ENCODE measurements around the gene OCA2.

The OCA2 gene

GRCh38 chr15:28104326-28104725, 5.2 kb upstream of the OCA2 start:
- DNase-seq: no peak
- H3K27me3 ChIP-seq (ENCODE audit: insufficient read depth, low read depth, severe bottlenecking): no peaks in the 10 kb centered on the region

GRCh38 chr15:28103831-28104230, 4.7 kb upstream of the OCA2 start:
- no peak for TF ChIP-seq CTCF (IDR thresholded peaks at IDR 0.05; ENCODE audit: low read depth, low read length)
- no peak overlapping the region for H3K27ac ChIP-seq
- no peak for DNase-seq
- H3K36me3 ChIP-seq: no peaks in the 10 kb centered on the region
- no peaks in the 10 kb centered on the region for H3K27me3 ChIP-seq (ENCODE audit: insufficient read depth, low read depth, severe bottlenecking)
- H3K4me3 ChIP-seq (ENCODE audit: low read depth, low read length): no peak overlapping the region
- no peaks in the 10 kb centered on the region for H3K9me3 ChIP-seq (ENCODE audit: severe bottlenecking)

More at GRCh38 chr15:28104326-28104725, 5.2 kb upstream of the OCA2 start:
- no peaks in the 10 kb centered on the region for H3K36me3 ChIP-seq
- no peak overlapping the region for H3K27ac ChIP-seq
- H3K4me3 ChIP-seq (ENCODE audit: low read depth, low read length): no peak overlapping the region
- TF ChIP-seq CTCF (IDR thresholded peaks at IDR 0.05; ENCODE audit: low read depth, low read length): no peak
- H3K9me3 ChIP-seq (ENCODE audit: severe bottlenecking): no peaks in the 10 kb centered on the region

- DNase-seq: no peak
- no peak overlapping the region for H3K4me3 ChIP-seq (ENCODE audit: low read depth, low read length)
- no peaks in the 10 kb centered on the region for H3K36me3 ChIP-seq
- no peak for TF ChIP-seq CTCF (IDR thresholded peaks at IDR 0.05; ENCODE audit: low read depth, low read length)
- H3K27me3 ChIP-seq (ENCODE audit: insufficient read depth, low read depth, severe bottlenecking): no peaks in the 10 kb centered on the region
- no peaks in the 10 kb centered on the region for H3K9me3 ChIP-seq (ENCODE audit: severe bottlenecking)
- no peak overlapping the region for H3K27ac ChIP-seq
Measured at GRCh38 chr15:28101983-28102441, 2.9 kb upstream of the OCA2 start.

GRCh38 chr15:28101201-28101600, 2.1 kb upstream of the OCA2 start:
- Histone ChIP-seq H3K27me3 (ENCODE audit: insufficient read depth, low read depth, severe bottlenecking) (no peaks in the 10 kb centered on the region), H3K4me3 (ENCODE audit: low read depth, low read length) (no peak overlapping the region), H3K27ac (no peak overlapping the region), H3K9me3 (ENCODE audit: severe bottlenecking) (no peaks in the 10 kb centered on the region), H3K36me3 (no peaks in the 10 kb centered on the region)
- peak; percentile 31 for DNase-seq
- TF ChIP-seq CTCF (IDR thresholded peaks at IDR 0.05; ENCODE audit: low read depth, low read length): no peak

DNA sequence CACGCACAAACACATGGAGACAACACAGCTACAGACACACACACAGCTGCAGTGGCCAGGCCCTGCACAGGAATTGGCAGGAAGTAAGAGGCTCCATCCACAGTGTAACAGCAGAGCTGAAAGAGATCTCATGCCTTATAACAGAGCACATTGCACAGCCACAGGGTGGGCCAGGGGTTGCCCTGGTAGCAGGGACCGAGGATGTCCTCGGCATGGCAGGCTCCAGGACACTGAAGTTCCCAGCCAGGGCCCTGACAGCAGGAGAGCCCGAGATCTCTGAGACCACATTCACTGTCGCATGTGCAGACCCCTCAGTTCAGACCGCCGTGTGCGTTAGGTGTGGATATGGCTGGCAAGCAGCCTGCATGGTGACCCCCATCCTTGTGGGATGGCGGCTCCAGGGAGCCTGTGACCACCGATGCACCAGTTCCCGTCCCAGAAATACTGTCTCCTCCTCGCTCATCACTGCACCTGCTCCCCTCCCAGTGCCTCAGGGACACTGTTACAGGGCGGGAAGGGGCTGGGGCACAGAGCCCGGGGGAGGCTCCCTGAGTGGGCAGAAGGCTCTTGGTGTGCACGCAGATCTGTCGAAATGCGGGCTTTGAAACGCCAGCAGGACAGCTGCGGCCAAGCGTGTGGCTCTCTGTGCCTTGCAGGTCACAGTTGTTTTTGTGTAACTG, 1.5 kb upstream of the OCA2 start:
- Histone ChIP-seq H3K4me3 (ENCODE audit: low read depth, low read length) (no peak overlapping the region), H3K27me3 (ENCODE audit: insufficient read depth, low read depth, severe bottlenecking) (no peaks in the 10 kb centered on the region)
- TF ChIP-seq CTCF (IDR thresholded peaks at IDR 0.05; ENCODE audit: low read depth, low read length): no peak

More for the DNA sequence above, 1.5 kb upstream of the OCA2 start:
- no peak for DNase-seq
- H3K36me3 ChIP-seq: no peaks in the 10 kb centered on the region
- no peaks in the 10 kb centered on the region for H3K9me3 ChIP-seq (ENCODE audit: severe bottlenecking)
- H3K27ac ChIP-seq: no peak overlapping the region
